BLaER1 (cell line): Measurements from ENCODE around the gene RMND1.

Source experiments
- H3K27ac ChIP-seq: shearing (Covaris generic); formaldehyde crosslinking; 2 replicates; pipeline ENCODE4 v1.8.1; 2022
- H3K27me3 ChIP-seq: shearing (Covaris generic); formaldehyde crosslinking; 2 replicates; pipeline ENCODE4 v1.8.1; 2022
- H3K36me3 ChIP-seq: shearing (Covaris generic); formaldehyde crosslinking; 2 replicates; pipeline ENCODE4 v1.8.1; 2022
- H3K4me1 ChIP-seq: shearing (Covaris generic); formaldehyde crosslinking; 2 replicates; pipeline ENCODE4 v1.8.1; 2022
- H3K4me2 ChIP-seq: shearing (Covaris generic); formaldehyde crosslinking; 2 replicates; pipeline ENCODE4 v1.8.1; 2022
- H3K4me3 ChIP-seq: shearing (Covaris generic); formaldehyde crosslinking; 2 replicates; pipeline ENCODE4 v1.8.1; 2022
- H3K9ac ChIP-seq: shearing (Covaris generic); formaldehyde crosslinking; 2 replicates; pipeline ENCODE4 v1.8.1; 2022
- H3K9me3 ChIP-seq: shearing (Covaris generic); formaldehyde crosslinking; 2 replicates; pipeline ENCODE4 v1.8.1; 2022
- H4K20me1 ChIP-seq: shearing (Covaris generic); formaldehyde crosslinking; 2 replicates; pipeline ENCODE4 v1.8.1; 2022
- Cebpa-rat ChIP-seq: shearing (Covaris generic); IDR thresholded peaks from 2 replicates; pipeline ENCODE4 v1.8.1; 2022

Gene RMND1

DNA sequence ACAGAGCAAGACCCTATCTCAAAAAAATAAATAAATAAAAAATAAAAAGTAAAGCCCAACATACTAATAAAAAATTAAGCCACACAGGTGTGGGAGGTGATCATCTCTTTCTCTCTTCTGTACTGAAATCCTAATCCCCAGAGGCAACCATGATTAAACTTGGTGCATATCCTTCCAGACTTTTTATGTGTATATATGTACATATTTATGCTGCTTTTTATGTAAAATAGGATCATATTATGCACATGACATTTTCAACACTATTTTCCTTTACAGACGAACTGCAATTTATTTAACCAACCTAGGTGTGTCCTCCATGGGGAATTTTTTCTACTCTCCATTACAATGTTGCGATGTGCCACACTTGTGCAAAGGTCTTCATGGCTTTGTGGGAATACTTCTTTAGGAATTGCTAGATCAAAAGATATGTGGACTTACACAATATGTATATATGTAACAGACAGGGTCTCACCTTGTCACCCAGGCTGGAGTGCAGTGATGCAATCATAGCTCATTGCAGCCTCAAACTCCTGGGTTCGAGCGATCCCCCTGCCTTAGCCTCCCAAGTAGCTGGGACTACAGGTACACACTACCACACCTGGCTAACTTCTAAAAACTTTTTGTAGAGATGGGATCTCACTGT lies 23.7 kb downstream of the RMND1 start:
- Histone ChIP-seq H3K4me3 (no peak overlapping the region), H3K36me3 (peaks cover 93% of the 10 kb centered on the region), H3K9ac (no peak overlapping the region), H3K4me1 (no peaks in the 10 kb centered on the region), H3K9me3 (no peaks in the 10 kb centered on the region), H3K27me3 (no peaks in the 10 kb centered on the region), H3K4me2 (no peak overlapping the region), H3K27ac (no peak overlapping the region), H4K20me1 (no peaks in the 10 kb centered on the region)
- TF ChIP-seq Cebpa-rat, result no peak

DNA sequence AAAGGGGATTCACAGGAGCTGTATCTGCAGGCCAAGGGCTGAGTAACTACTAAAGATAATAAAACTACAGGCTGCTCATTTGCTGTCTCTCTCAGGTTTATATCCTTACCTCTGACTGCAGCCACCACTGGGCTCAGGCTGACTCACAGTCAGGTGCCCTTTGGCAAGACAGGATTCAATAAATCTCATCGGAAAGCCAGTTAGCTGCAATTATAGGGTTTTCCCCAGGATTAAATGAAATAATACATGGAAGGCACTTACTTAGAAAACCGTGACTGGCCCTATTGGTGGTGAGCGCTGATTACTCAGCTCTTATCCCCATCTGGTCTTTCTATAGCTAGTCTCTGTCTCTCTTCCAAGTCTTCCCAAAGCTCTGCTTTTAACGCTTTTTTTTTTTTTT lies 26.4 kb downstream of the RMND1 start:
- H3K4me1 ChIP-seq, result no peaks in the 10 kb centered on the region
- no peak overlapping the region for H3K9ac ChIP-seq
- H3K9me3 ChIP-seq, result no peaks in the 10 kb centered on the region
- no peaks in the 10 kb centered on the region for H4K20me1 ChIP-seq
- H3K4me3 ChIP-seq, result no peak overlapping the region
- peaks cover 82% of the 10 kb centered on the region for H3K36me3 ChIP-seq
- no peak overlapping the region for H3K27ac ChIP-seq
- H3K27me3 ChIP-seq, result no peaks in the 10 kb centered on the region
- no peak for TF ChIP-seq Cebpa-rat
- no peak overlapping the region for H3K4me2 ChIP-seq

DNA sequence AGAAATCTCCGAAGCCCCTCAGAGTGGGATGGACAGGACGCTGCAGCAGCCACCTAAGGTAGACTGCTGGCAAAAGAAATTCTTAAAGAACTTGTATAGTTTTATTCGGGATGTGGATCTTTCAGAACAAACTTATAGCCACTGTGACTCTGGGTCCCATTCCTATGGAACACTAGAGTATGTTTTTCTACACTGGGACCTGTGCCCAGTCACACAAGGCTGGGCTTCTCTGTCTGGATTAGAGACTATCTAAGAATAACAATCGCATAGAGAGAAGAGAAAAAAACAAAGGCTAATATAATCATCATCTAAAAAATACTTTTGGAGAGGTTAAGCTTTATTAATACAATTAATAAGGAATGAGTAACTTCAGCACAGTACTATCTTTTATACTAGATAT lies 28.9 kb downstream of the RMND1 start:
- Histone ChIP-seq H3K36me3 (peaks cover 85% of the 10 kb centered on the region), H3K4me3 (no peak overlapping the region)

DNA sequence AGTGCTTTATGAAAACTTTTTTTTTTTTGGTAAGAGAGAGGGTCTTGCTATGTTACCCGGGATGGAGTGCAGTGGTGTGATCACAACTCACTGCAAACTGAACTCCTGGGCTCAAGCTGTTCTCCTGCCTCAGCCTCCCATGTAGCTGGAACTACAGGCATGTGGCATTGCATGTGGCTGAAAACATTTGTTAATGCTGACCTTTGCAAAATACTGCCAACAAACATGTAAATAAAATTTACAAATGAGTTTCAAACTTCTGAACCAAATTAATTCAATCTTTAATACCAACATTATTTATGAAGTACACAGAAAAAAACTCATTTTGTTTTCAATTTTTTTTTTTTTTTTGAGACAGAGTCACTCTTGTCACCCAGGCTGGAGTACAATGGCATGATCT lies 34.4 kb downstream of the RMND1 start:
- no peaks in the 10 kb centered on the region for H4K20me1 ChIP-seq
- no peak overlapping the region for H3K4me2 ChIP-seq
- peaks cover 82% of the 10 kb centered on the region for H3K36me3 ChIP-seq
- no peak for TF ChIP-seq Cebpa-rat
- no peak overlapping the region for H3K4me3 ChIP-seq
- no peaks in the 10 kb centered on the region for H3K27me3 ChIP-seq
- no peaks in the 10 kb centered on the region for H3K4me1 ChIP-seq
- H3K9ac ChIP-seq, result no peak overlapping the region
- no peak overlapping the region for H3K27ac ChIP-seq
- peaks cover 8% of the 10 kb centered on the region; the same call in 1 of the 2 replicates for H3K9me3 ChIP-seq

More for the DNA sequence above, 28.9 kb downstream of the RMND1 start:
- Histone ChIP-seq H3K27ac (no peak overlapping the region), H3K4me2 (no peak overlapping the region), H3K4me1 (no peaks in the 10 kb centered on the region), H4K20me1 (no peaks in the 10 kb centered on the region), H3K9ac (no peak overlapping the region), H3K9me3 (no peaks in the 10 kb centered on the region), H3K27me3 (no peaks in the 10 kb centered on the region)
- no peak for TF ChIP-seq Cebpa-rat

DNA sequence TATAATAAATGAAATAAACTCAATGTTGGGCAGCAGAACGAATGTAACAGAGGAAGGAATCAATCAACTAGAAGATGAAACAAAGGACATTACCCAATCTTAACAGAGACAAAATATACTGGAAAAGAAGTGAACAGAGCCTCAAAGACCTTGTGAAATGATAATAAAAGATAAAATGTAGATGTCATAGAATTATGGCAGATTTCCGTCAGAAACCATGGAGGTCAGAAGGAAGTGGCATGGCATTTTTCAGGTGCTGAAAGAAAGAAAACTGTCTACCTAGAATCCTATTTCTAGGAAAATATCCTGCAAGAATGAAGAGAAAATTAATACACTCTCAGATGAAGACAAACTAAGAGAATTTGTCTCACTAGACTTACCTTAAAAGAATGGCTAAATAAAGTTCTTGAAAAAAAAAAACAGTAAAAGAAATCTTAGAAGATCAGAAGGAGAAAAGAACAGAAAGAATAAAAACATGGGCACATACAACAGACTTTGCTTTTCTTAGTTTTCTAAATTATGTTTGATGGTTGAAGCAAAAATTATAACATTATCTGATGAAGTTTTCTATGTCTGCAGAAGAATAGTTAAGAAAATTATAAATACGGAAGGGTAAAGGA lies 37.2 kb downstream of the RMND1 start:
- H3K27me3 ChIP-seq, result no peaks in the 10 kb centered on the region
- peaks cover 8% of the 10 kb centered on the region; the same call in 1 of the 2 replicates for H3K9me3 ChIP-seq
- no peaks in the 10 kb centered on the region for H3K4me1 ChIP-seq
- no peak overlapping the region for H3K4me2 ChIP-seq
- no peak for TF ChIP-seq Cebpa-rat
- no peak overlapping the region for H3K9ac ChIP-seq
- H4K20me1 ChIP-seq, result no peaks in the 10 kb centered on the region
- peaks cover 93% of the 10 kb centered on the region for H3K36me3 ChIP-seq
- H3K4me3 ChIP-seq, result no peak overlapping the region
- no peak overlapping the region for H3K27ac ChIP-seq

DNA sequence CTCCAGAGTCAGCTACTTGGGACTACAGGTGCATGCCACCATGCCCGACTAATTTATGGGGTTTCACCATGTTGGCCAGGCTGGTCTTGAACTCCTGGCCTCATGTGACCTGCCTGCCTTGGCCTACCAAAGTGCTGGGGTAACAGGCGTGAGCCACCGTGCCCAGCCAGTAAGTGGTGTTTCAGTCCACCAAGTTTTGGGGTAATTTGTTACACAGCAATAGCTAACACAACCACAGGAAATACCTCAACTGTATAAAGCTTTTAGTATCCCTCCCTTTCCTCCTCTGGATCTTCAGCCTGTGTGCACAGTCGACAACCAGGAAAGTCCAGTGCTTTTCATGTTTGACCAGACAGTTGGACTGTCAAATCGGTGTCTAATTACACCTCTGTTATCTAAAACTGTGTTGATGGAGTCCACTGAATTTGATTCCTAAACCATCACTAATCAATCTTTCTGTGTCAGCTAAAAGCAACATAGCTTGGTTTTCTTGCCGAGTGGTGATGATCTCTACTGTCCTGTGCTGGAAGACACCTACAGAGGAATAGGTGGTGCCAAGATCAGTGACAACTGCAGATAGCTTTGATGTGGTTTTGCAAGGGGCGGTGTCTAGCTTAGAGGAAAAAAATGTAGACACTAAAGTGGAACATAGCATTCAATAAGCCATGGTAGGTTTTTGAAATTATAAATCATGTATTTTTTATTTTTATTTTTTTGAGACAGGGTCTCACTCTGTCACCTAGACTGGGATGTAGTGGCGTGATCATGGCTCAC lies 38.4 kb downstream of the RMND1 start:
- Histone ChIP-seq H3K4me1 (no peaks in the 10 kb centered on the region), H3K27me3 (no peaks in the 10 kb centered on the region), H3K9ac (no peak overlapping the region), H3K4me2 (no peak overlapping the region), H3K9me3 (peaks cover 8% of the 10 kb centered on the region; the same call in 1 of the 2 replicates), H3K36me3 (peaks cover 91% of the 10 kb centered on the region), H4K20me1 (no peaks in the 10 kb centered on the region), H3K27ac (no peak overlapping the region), H3K4me3 (no peak overlapping the region)
- TF ChIP-seq Cebpa-rat, result no peak

DNA sequence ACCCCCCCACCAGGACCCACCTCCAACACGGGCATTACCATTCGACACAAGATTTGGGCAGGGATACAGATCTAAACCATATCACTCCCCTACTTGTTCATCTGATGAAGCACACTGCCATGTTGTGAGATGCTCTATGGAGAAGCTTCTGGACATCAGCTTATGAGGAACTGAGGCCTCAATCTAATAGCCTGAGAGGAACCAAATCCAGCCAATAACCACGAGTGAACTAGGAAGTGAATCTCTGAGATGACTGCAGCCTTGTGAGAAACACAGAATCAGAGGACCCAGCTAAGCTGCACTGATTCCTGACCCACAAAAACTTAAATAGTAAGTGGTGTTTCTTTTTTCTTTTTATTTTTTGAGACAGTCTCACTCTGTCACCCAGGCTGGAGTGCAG lies 39.0 kb downstream of the RMND1 start:
- H3K4me3 ChIP-seq, result no peak overlapping the region
- H3K27me3 ChIP-seq, result no peaks in the 10 kb centered on the region
- TF ChIP-seq Cebpa-rat, result no peak
- no peaks in the 10 kb centered on the region for H3K4me1 ChIP-seq
- peaks cover 8% of the 10 kb centered on the region; the same call in 1 of the 2 replicates for H3K9me3 ChIP-seq
- H3K36me3 ChIP-seq, result peaks cover 91% of the 10 kb centered on the region
- no peak overlapping the region for H3K9ac ChIP-seq
- no peak overlapping the region for H3K27ac ChIP-seq
- H4K20me1 ChIP-seq, result no peaks in the 10 kb centered on the region
- H3K4me2 ChIP-seq, result no peak overlapping the region

DNA sequence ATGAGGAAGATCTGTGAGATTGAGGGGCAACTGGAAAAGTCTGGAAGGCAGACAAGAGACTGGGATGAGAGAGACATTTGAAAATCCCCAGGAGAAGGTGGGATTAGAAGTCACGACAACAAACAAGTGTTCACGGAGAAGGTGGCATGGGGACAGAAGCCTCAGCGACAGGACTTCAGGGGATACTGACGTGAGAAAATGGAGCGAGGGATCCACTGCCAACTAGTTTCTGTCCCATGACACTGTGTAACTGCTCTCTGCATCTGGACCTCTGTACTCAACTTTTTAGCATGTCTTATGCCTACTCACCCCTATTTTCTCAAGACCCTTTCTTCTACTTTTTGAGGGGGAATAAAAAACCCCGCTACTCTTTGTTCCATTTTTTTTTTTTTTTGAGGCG lies 42.2 kb downstream of the RMND1 start:
- Histone ChIP-seq H3K4me2 (no peak overlapping the region), H3K27me3 (no peaks in the 10 kb centered on the region; the same call in 1 of the 2 replicates), H3K4me3 (no peak overlapping the region), H3K9ac (no peak overlapping the region), H3K27ac (no peak overlapping the region), H3K9me3 (peaks cover 8% of the 10 kb centered on the region; the same call in 1 of the 2 replicates), H3K36me3 (peaks cover 92% of the 10 kb centered on the region), H4K20me1 (peaks cover 32% of the 10 kb centered on the region), H3K4me1 (no peaks in the 10 kb centered on the region)
- no peak for TF ChIP-seq Cebpa-rat

DNA sequence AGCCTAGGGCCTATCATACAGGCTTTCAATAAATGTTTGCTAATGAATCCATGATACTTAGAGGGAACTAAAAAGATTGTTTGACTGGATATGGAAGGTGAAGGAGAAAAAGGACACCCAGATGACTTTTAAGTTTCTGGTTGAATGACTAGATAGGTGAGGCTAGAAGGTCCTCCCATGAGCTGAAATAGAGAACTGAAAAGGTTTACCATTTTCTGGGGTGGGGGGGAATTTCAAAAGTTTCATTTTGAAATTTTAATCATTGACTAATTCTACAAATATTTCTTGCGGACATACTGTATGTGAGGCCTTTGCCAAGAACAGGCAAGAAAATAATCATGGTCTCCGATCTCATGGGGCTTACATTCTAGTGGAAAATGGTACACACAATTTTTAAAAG lies 42.7 kb downstream of the RMND1 start:
- Histone ChIP-seq H3K4me2 (no peak overlapping the region), H4K20me1 (peaks cover 36% of the 10 kb centered on the region), H3K36me3 (peaks cover 92% of the 10 kb centered on the region), H3K9ac (no peak overlapping the region), H3K4me1 (no peaks in the 10 kb centered on the region), H3K9me3 (peaks cover 8% of the 10 kb centered on the region; the same call in 1 of the 2 replicates), H3K27me3 (no peaks in the 10 kb centered on the region; the same call in 1 of the 2 replicates), H3K4me3 (no peak overlapping the region), H3K27ac (no peak overlapping the region)
- no peak for TF ChIP-seq Cebpa-rat

DNA sequence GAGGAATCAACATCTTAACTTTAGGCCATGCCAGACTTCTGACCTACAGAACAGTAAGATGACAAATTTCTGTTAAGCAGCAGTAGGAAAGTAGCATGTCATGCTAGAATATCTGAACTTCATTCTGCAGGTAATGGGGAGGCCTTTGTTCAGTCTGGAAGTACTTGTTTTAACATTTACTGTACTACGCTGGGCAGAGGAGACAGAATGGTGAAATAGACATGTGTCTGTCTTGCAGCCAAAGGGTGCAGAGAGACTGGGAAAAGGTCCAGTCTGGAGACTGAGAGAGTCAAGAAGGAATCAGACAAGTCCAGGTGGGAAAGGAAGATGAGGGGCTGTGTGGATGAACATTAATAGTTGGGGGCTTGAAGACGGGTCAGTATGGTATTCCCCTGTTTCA lies 43.1 kb downstream of the RMND1 start:
- Histone ChIP-seq H3K4me1 (no peaks in the 10 kb centered on the region), H3K9ac (no peak overlapping the region), H3K36me3 (peaks cover 92% of the 10 kb centered on the region), H3K9me3 (peaks cover 8% of the 10 kb centered on the region; the same call in 1 of the 2 replicates), H4K20me1 (peaks cover 40% of the 10 kb centered on the region), H3K27me3 (no peaks in the 10 kb centered on the region; the same call in 1 of the 2 replicates), H3K4me3 (no peak overlapping the region), H3K27ac (no peak overlapping the region), H3K4me2 (no peak overlapping the region)
- TF ChIP-seq Cebpa-rat, result no peak
